SK-N-SH treated with all-trans-retinoic acid at 6 μM for 48 hours (cell line): ENCODE results near the gene RELA.
"Not testable (repeated sequence)": the region's sequence is repeated elsewhere in the genome, so short reads cannot be mapped to it uniquely, and the experiment has no call there.

Experiments
- ATAC-seq: fragments of 200-7000 bp; cut with Tn5 transposase; 3 replicates; pipeline ENCODE4 v1.9.1; 2020; ENCODE audit warnings: mild to moderate bottlenecking, moderate library complexity
- ARNTL ChIP-seq: fragments of 450-650 bp; formaldehyde crosslinking; IDR thresholded peaks from 2 replicates; pipeline ENCODE4 v1.5.0; 2020; ENCODE audit warnings: low read depth, mild to moderate bottlenecking, moderate library complexity, borderline replicate concordance
- BACH2 ChIP-seq: fragments of 250-450 bp; sonication (Bioruptor Pico); IDR thresholded peaks from 2 replicates; pipeline ENCODE4 v1.9.0; 2021; ENCODE audit warnings: mild to moderate bottlenecking, borderline replicate concordance
- CSDC2 ChIP-seq: fragments of 250-450 bp; sonication (Bioruptor Pico); IDR thresholded peaks from 2 replicates; pipeline ENCODE4 v1.5.0; 2020; ENCODE audit warnings: mild to moderate bottlenecking, moderate library complexity
- ESRRG ChIP-seq: fragments of 250-450 bp; sonication (Bioruptor Pico); IDR thresholded peaks from 2 replicates; pipeline ENCODE4 v1.6.1; 2021; ENCODE audit warnings: mild to moderate bottlenecking
- GLIS3 ChIP-seq: fragments of 250-450 bp; sonication (Bioruptor Pico); IDR thresholded peaks from 2 replicates; pipeline ENCODE4 v1.5.0; 2020; ENCODE audit warnings: mild to moderate bottlenecking, moderate library complexity
- ISL1 ChIP-seq: fragments of 250-450 bp; sonication (Bioruptor Pico); IDR thresholded peaks from 2 replicates; pipeline ENCODE4 v2.1.2; 2022; ENCODE audit warnings: mild to moderate bottlenecking, moderate library complexity
- PPARA ChIP-seq: fragments of 250-450 bp; sonication (Bioruptor Pico); IDR thresholded peaks from 2 replicates; pipeline ENCODE4 v1.5.0; 2020; ENCODE audit warnings: mild to moderate bottlenecking, borderline replicate concordance
- RARB ChIP-seq: fragments of 250-450 bp; sonication (Bioruptor Pico); IDR thresholded peaks from 2 replicates; pipeline ENCODE4 v1.8.0; 2021; ENCODE audit warnings: mild to moderate bottlenecking, moderate library complexity
- SNAI2 ChIP-seq: fragments of 250-450 bp; sonication (Bioruptor Pico); IDR thresholded peaks from 2 replicates; pipeline ENCODE4 v1.5.0; 2020; ENCODE audit warnings: mild to moderate bottlenecking, moderate library complexity
- TCF4 ChIP-seq: fragments of 250-450 bp; sonication (Bioruptor Pico); IDR thresholded peaks from 2 replicates; pipeline ENCODE4 v1.8.0; 2021; ENCODE audit warnings: mild to moderate bottlenecking, moderate library complexity, borderline replicate concordance
- TOX ChIP-seq: fragments of 250-450 bp; sonication (Bioruptor Pico); IDR thresholded peaks from 2 replicates; pipeline ENCODE4 v1.8.0; 2021; ENCODE audit warnings: mild to moderate bottlenecking, moderate library complexity, borderline replicate concordance
- ZC3H10 ChIP-seq: fragments of 250-450 bp; sonication (Bioruptor Pico); IDR thresholded peaks from 2 replicates; pipeline ENCODE4 v1.5.1; 2021; ENCODE audit warnings: mild to moderate bottlenecking, moderate library complexity
- ZFP30 ChIP-seq: fragments of 450-650 bp; formaldehyde crosslinking; IDR thresholded peaks from 2 replicates; pipeline ENCODE4 v1.5.0; 2022; ENCODE audit warnings: mild to moderate bottlenecking, moderate library complexity
- ZNF565 ChIP-seq: fragments of 450-650 bp; formaldehyde crosslinking; conservative IDR thresholded peaks from 2 replicates; pipeline ENCODE4 v1.5.0; 2020; ENCODE audit warnings: low read depth, mild to moderate bottlenecking, moderate library complexity
- ZNF70 ChIP-seq: fragments of 450-650 bp; formaldehyde crosslinking; IDR thresholded peaks from 2 replicates; pipeline ENCODE4 v1.5.0; 2020; ENCODE audit warnings: mild to moderate bottlenecking, moderate library complexity
- ZNF8 ChIP-seq: fragments of 450-650 bp; formaldehyde crosslinking; IDR thresholded peaks from 2 replicates; pipeline ENCODE4 v1.5.0; 2020; ENCODE audit warnings: mild to moderate bottlenecking, moderate library complexity
- TF ChIP-seq, protein P1 (sequence below): fragments of 250-450 bp; sonication (Bioruptor Pico); IDR thresholded peaks from 2 replicates; pipeline ENCODE4 v1.5.1; 2020; ENCODE audit warnings: low read depth, mild to moderate bottlenecking, moderate library complexity
- TF ChIP-seq, protein P2 (sequence below): fragments of 250-450 bp; sonication (Bioruptor Pico); IDR thresholded peaks from 2 replicates; pipeline ENCODE4 v1.8.0; 2021; ENCODE audit warnings: low read depth, mild to moderate bottlenecking, moderate library complexity, borderline replicate concordance
- TF ChIP-seq, protein P3 (sequence below): fragments of 250-450 bp; sonication (Bioruptor Pico); IDR thresholded peaks from 2 replicates; pipeline ENCODE4 v1.5.0; 2020; ENCODE audit warnings: mild to moderate bottlenecking, moderate library complexity
- TF ChIP-seq, protein P4 (sequence below): fragments of 250-450 bp; sonication (Bioruptor Pico); IDR thresholded peaks from 2 replicates; pipeline ENCODE4 v1.5.1; 2021; ENCODE audit warnings: mild to moderate bottlenecking, moderate library complexity

The RELA gene

DNA sequence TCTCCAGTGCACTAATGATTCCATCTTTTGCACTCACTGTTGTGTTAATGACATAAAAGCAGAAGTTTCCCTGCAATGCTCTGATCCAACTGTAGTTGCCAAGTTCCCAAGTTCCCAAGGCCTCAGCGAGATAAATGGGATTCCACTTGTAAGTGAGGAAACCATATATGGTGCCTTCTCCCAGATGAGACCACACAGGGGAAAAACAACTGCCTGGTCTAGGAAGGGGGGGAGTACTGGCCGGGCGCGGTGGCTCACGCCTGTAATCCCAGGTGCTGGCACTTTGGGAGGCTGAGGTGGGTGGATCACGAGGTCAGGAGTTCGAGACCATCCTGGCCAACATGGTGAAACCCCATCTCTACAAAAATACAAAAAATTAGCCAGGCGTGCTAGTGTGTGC lies 23.3 kb upstream of the RELA start:
- no peak for ATAC-seq
- no peak for TF ChIP-seq BACH2 (CRISPR knock-in tag)
- no peak for TF ChIP-seq ZNF70 (CRISPR knock-in tag)
- TF ChIP-seq, protein P1, sequence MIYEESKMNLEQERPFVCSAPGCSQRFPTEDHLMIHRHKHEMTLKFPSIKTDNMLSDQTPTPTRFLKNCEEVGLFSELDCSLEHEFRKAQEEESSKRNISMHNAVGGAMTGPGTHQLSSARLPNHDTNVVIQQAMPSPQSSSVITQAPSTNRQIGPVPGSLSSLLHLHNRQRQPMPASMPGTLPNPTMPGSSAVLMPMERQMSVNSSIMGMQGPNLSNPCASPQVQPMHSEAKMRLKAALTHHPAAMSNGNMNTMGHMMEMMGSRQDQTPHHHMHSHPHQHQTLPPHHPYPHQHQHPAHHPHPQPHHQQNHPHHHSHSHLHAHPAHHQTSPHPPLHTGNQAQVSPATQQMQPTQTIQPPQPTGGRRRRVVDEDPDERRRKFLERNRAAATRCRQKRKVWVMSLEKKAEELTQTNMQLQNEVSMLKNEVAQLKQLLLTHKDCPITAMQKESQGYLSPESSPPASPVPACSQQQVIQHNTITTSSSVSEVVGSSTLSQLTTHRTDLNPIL (CRISPR knock-in tag): no peak
- TF ChIP-seq ZC3H10: no peak
- no peak for TF ChIP-seq ZNF565 (CRISPR knock-in tag)
- TF ChIP-seq CSDC2 (CRISPR knock-in tag): no peak
- TF ChIP-seq ZNF8: no peak
- no peak for TF ChIP-seq ZFP30 (CRISPR knock-in tag)
- TF ChIP-seq TCF4: no peak
- TF ChIP-seq, all 23 proteins: peak for 0

DNA sequence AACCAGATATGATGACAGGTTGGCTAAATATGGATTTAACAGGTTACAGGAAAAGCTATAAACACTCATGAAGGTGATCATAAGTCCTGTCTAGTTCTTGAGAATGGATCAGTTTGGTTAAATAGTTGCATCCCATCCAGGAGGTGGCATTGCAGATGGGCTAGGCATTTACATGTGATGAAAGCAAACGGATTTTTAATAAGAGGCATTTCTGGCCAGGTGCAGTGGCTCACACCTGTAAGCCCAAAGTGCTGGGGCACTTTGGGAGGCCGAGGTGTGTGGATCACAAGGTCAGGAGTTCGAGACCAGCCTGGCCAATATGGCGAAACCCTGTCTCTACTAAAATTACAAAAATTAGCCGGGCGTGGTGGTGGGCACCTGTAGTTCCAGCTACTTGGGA lies 20.8 kb upstream of the RELA start:
- ATAC-seq: not testable (repeated sequence)

DNA sequence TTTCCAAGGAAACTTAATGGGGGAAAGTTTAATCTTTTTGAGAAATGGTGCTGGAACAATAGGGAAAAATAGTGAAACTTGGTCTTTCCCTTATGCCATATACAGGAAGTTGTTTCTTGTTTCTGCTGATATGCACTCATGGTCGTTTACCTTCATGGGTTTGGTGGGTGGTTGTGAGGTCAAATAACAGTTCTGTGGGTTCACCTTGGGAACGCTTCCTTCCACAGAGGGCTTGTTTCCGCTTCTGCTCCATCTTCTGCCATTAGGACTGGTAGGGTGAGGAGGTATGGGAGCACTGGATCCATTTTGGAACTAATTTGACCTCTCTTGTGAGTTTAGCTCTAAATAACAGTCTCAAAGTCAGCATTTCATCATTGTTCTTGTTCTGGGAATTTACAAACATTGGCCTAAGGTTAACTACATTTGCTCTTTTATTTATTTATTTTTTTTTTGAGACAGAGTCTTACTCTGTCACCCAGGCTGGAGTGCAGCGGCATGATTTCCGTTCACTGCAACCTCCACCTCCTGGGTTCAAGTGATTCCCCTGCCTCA lies 17.6 kb upstream of the RELA start:
- TF ChIP-seq ZNF70 (CRISPR knock-in tag): no peak
- TF ChIP-seq, protein P1 (CRISPR knock-in tag): no peak
- TF ChIP-seq, protein P2, sequence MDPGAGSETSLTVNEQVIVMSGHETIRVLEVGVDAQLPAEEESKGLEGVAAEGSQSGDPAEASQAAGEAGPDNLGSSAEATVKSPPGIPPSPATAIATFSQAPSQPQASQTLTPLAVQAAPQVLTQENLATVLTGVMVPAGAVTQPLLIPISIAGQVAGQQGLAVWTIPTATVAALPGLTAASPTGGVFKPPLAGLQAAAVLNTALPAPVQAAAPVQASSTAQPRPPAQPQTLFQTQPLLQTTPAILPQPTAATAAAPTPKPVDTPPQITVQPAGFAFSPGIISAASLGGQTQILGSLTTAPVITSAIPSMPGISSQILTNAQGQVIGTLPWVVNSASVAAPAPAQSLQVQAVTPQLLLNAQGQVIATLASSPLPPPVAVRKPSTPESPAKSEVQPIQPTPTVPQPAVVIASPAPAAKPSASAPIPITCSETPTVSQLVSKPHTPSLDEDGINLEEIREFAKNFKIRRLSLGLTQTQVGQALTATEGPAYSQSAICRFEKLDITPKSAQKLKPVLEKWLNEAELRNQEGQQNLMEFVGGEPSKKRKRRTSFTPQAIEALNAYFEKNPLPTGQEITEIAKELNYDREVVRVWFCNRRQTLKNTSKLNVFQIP (CRISPR knock-in tag): no peak
- TF ChIP-seq TCF4: no peak
- TF ChIP-seq SNAI2 (CRISPR knock-in tag): no peak
- TF ChIP-seq RARB (CRISPR knock-in tag): no peak
- no peak for TF ChIP-seq ZNF565 (CRISPR knock-in tag)
- TF ChIP-seq, protein P3, sequence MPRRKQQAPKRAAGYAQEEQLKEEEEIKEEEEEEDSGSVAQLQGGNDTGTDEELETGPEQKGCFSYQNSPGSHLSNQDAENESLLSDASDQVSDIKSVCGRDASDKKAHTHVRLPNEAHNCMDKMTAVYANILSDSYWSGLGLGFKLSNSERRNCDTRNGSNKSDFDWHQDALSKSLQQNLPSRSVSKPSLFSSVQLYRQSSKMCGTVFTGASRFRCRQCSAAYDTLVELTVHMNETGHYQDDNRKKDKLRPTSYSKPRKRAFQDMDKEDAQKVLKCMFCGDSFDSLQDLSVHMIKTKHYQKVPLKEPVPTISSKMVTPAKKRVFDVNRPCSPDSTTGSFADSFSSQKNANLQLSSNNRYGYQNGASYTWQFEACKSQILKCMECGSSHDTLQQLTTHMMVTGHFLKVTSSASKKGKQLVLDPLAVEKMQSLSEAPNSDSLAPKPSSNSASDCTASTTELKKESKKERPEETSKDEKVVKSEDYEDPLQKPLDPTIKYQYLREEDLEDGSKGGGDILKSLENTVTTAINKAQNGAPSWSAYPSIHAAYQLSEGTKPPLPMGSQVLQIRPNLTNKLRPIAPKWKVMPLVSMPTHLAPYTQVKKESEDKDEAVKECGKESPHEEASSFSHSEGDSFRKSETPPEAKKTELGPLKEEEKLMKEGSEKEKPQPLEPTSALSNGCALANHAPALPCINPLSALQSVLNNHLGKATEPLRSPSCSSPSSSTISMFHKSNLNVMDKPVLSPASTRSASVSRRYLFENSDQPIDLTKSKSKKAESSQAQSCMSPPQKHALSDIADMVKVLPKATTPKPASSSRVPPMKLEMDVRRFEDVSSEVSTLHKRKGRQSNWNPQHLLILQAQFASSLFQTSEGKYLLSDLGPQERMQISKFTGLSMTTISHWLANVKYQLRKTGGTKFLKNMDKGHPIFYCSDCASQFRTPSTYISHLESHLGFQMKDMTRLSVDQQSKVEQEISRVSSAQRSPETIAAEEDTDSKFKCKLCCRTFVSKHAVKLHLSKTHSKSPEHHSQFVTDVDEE: no peak
- TF ChIP-seq ARNTL (CRISPR knock-in tag): no peak
- no peak for TF ChIP-seq TOX (CRISPR knock-in tag)
- no peak for TF ChIP-seq ZNF8
- TF ChIP-seq PPARA (CRISPR knock-in tag): no peak
- ATAC-seq: no peak

DNA sequence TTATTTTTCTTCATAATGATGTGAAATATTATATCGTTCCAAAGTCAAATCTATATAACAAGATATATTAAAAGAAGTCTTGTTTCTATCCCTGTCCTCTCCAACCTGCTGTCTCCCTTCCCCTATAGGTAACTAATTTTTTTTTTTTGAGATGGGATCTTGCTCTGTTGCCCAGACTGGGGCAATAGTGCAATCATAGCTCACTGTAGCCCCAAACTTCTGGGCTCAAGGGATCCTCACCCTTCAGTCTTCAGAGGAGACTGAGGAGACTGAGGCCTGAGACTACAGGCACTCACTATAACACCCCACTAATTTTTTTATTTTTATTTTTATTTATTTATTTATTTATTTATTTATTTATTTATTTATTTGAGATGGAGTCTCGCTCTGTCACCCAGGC lies 10.3 kb upstream of the RELA start:
- no peak for TF ChIP-seq SNAI2 (CRISPR knock-in tag)
- no peak for TF ChIP-seq ESRRG (CRISPR knock-in tag)
- TF ChIP-seq CSDC2 (CRISPR knock-in tag): no peak
- TF ChIP-seq ZC3H10: no peak
- no peak for TF ChIP-seq RARB (CRISPR knock-in tag)
- TF ChIP-seq, protein P3: no peak
- no peak for TF ChIP-seq PPARA (CRISPR knock-in tag)
- no peak for TF ChIP-seq ZNF8
- TF ChIP-seq, protein P4, sequence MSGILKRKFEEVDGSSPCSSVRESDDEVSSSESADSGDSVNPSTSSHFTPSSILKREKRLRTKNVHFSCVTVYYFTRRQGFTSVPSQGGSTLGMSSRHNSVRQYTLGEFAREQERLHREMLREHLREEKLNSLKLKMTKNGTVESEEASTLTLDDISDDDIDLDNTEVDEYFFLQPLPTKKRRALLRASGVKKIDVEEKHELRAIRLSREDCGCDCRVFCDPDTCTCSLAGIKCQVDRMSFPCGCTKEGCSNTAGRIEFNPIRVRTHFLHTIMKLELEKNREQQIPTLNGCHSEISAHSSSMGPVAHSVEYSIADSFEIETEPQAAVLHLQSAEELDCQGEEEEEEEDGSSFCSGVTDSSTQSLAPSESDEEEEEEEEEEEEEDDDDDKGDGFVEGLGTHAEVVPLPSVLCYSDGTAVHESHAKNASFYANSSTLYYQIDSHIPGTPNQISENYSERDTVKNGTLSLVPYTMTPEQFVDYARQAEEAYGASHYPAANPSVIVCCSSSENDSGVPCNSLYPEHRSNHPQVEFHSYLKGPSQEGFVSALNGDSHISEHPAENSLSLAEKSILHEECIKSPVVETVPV (CRISPR knock-in tag): no peak
- no peak for TF ChIP-seq ISL1
- TF ChIP-seq GLIS3 (CRISPR knock-in tag): no peak
- TF ChIP-seq, protein P1 (CRISPR knock-in tag): no peak
- TF ChIP-seq ZNF565 (CRISPR knock-in tag): no peak
- TF ChIP-seq, protein P2 (CRISPR knock-in tag): no peak
- ATAC-seq: no peak
